Heart right ventricle (tissue), 16 donors: ENCODE measurements around the gene CLCN6. TPM values are rescaled to one million over a fixed set of nuclear protein-coding genes. Genes with fewer than 3 reads are reported as not detected.

Experiments
- ATAC-seq, 8 donors: fragments of 200-7000 bp; cut with Tn5 transposase; one replicate each; pipeline ENCODE4 v1.9.1; 2020; ENCODE audit warnings: mild to moderate bottlenecking in 8 of 8, moderate library complexity in 8 of 8, moderate number of reproducible peaks in 1 of 8
- DNase-seq, 2 donors: peaks; one replicate each; pipeline ENCODE4 v3.0.0-alpha.2; 2020
- H3K27ac ChIP-seq, 10 donors: fragments of 200-600 bp; sonication (generic) in 2 of 10; one replicate each; pipeline versions ENCODE4 v1.5.0 to v1.8.0; 2020 to 2022; ENCODE audit warnings: mild to moderate bottlenecking in 3 of 10
- H3K27me3 ChIP-seq, 7 donors: fragments of 200-600 bp; one replicate each; pipeline ENCODE4 v1.8.0; 2021 to 2022; ENCODE audit warnings: mild to moderate bottlenecking in 2 of 7
- H3K36me3 ChIP-seq, 9 donors: fragments of 200-600 bp; sonication (generic) in 1 of 9; one replicate each; pipeline versions ENCODE4 v1.5.0 to v1.8.0; 2020 to 2022; ENCODE audit warnings: mild to moderate bottlenecking in 2 of 9
- H3K4me1 ChIP-seq, 9 donors: fragments of 200-600 bp; sonication (generic) in 1 of 9; one replicate each; pipeline versions ENCODE4 v1.5.0 to v1.8.0; 2020 to 2022; ENCODE audit warnings: mild to moderate bottlenecking in 4 of 9
- H3K4me3 ChIP-seq, 10 donors: fragments of 200-600 bp; sonication (generic) in 2 of 10; one replicate each; pipeline versions ENCODE4 v1.5.0 to v1.8.0; 2020 to 2022; ENCODE audit warnings: mild to moderate bottlenecking in 7 of 10, moderate library complexity in 2 of 10
- H3K9me3 ChIP-seq, 11 donors: fragments of 200-600 bp in 10 of 11; sonication (generic) in 2 of 11; one replicate each; pipeline versions ENCODE4 v1.5.0 to v1.8.0; 2013 to 2022; ENCODE audit warnings: mild to moderate bottlenecking in 2 of 11, control low read depth in 1 of 11, moderate library complexity in 1 of 11
- CTCF ChIP-seq, 9 donors: fragments of 200-600 bp; sonication (generic) in 2 of 9; IDR thresholded peaks; one replicate each; pipeline versions ENCODE4 v1.5.0 to v1.8.0; 2021 to 2022; ENCODE audit warnings: antibody characterized with exemption in 9 of 9, mild to moderate bottlenecking in 5 of 9, moderate library complexity in 1 of 9
- WGBS, 2 donors: extraction: QIAGEN DNeasy Blood & Tissue Kit; methylation state at CpG; one replicate each; pipeline ENCODE4 v1.1.7; 2013; ENCODE audit warnings: inconsistent platforms in 1 of 2; 5-methylcytosine and 5-hydroxymethylcytosine counted together
- intact Hi-C, 10 donors: fragments of 100-400 bp; cut with DNase I; formaldehyde crosslinking; loops; one replicate each; pipeline versions ENCODE4 v1.11.1 to v1.14.2; 2022
- polyA plus RNA-seq, 2 donors: library from polyadenylated mRNA; stranded (reverse); fragments of 200-250 nt; gene quantifications; one replicate each; pipeline ENCODE4 v1.2.3, GENCODE V29; 2013
- total RNA-seq, 10 donors: library from RNA; stranded (reverse); fragmentation: NEBNext Ultra II Directional in 3 of 10; extraction: Animal tissue kit (Norgen Biotek cat#: 25700) in 3 of 10; gene quantifications; one replicate each; pipeline versions ENCODE4 v1.2.1 to v1.2.4, GENCODE V29; 2021 to 2023
- donor health status: Arrhythmogenic right ventricular cardiomyopathy.
- donor health status: ischemic (EF 13 %, LVEDD 7.1; RV severe dilation, severe dysfunction).
- donor health status: healthy with polysubstance abuse.
- donor health status: DM: no; HTN: yes; CAD: no.
- donor health status: DM: no; HTN: no; CAD: no.
- donor health status: ischemic (EF 25% LVEDD 6.9; RV normal size, moderate dysfunction).
- donor health status: ischemic (EF 25% LVEDD 5.7; RV mildly dilated, moderate dysfunction).
- donor health status: healthy.
- donor health status: DM: yes; HTN: yes; CAD: no.
- donor health status: Ischemic cardiomyopathy.
- donor health status: ischemic (EF 35%, LVEDD 5.7; RV mildly dilated, moderate dysfunction).
- donor health status: nonischemic (EF 11% LVEDD 7.7; RV severe dilation, severe dysfunction).
- donor health status: DM: yes; HTN: yes; CAD: no.
- donor health status: PGD.
- donor health status: ischemic (EF 29% LVEDD 5.4; RV normal size, mild dysfunction).
- donor health status: nonischemic (EF 23%, LVEDD 6.1; RV moderate dilation, normal function).

CLCN6 gene
- total and polyA plus RNA-seq, 12 donors, result 9.1 to 20.9 (median 16.2) TPM

GRCh38 chr1:11789126-11790067, 16.6 kb upstream of the CLCN6 start:
- H3K4me3 ChIP-seq, result no peak overlapping the region
- peak overlapping the region; percentile 92 to 99 (median 97) for H3K27ac ChIP-seq
- ATAC-seq (no peak), DNase-seq (no peak)
- H3K9me3 ChIP-seq, result no peaks in the 10 kb centered on the region
- H3K36me3 ChIP-seq, result peaks cover 0 to 59% (median 16%) of the 10 kb centered on the region in 9 donors
- intact Hi-C loops, result loop anchor here in 3 of 10 donors (2.0 to 5.0 kb wide), 3 partner anchors 15 to 93 kb away; partner anchors contain the start of genes AGTRAP (in 1 of the 3) and MTHFR (in 1 of the 3)
- 45 to 49% methylated on average over 13 of the region's 13 CpGs for WGBS, 2 donors
- H3K4me1 ChIP-seq, result peaks cover 59 to 99% (median 84%) of the 10 kb centered on the region in 9 donors
- TF ChIP-seq CTCF (IDR thresholded peaks at IDR 0.05), result no peak
- H3K27me3 ChIP-seq, result no peaks in the 10 kb centered on the region

- H3K27me3 ChIP-seq, result no peaks in the 10 kb centered on the region
- H3K4me3 ChIP-seq, result peak overlapping the region in 2 of 10 donors; percentile 15 to 20
- DNase-seq, result no peak
- WGBS, 2 donors, result 50 to 51% methylated on average over 20 of the region's 20 CpGs
- peaks cover 53 to 99% (median 85%) of the 10 kb centered on the region in 9 donors for H3K4me1 ChIP-seq
- H3K27ac ChIP-seq, result peak overlapping the region; percentile 92 to 99 (median 97)
- intact Hi-C loops, result loop anchor here in 2 of 10 donors (2.0 to 5.0 kb wide), 2 partner anchors 15 to 92 kb away; partner anchors contain the start of gene MTHFR (in 1 of the 2)
- H3K36me3 ChIP-seq, result peaks cover 0 to 68% (median 25%) of the 10 kb centered on the region in 9 donors
- peak in 2 of 8 donors; percentile 0 for ATAC-seq
- TF ChIP-seq CTCF (IDR thresholded peaks at IDR 0.05), result no peak
- no peaks in the 10 kb centered on the region for H3K9me3 ChIP-seq
Measured at GRCh38 chr1:11790101-11790879, 15.7 kb upstream of the CLCN6 start.

- H3K36me3 ChIP-seq, result peaks cover 0 to 76% (median 33%) of the 10 kb centered on the region in 9 donors
- DNase-seq, result peak; percentile 87 to 97
- intact Hi-C loops, result loop anchor here in 2 of 10 donors (2.0 to 5.0 kb wide), 2 partner anchors 14 to 91 kb away; partner anchors contain the start of gene MTHFR (in 1 of the 2)
- no peaks in the 10 kb centered on the region for H3K27me3 ChIP-seq
- WGBS, 2 donors, result 36 to 40% methylated on average over 19 of the region's 19 CpGs
- no peaks in the 10 kb centered on the region for H3K9me3 ChIP-seq
- peaks cover 58 to 99% (median 85%) of the 10 kb centered on the region in 9 donors for H3K4me1 ChIP-seq
- no peak for TF ChIP-seq CTCF (IDR thresholded peaks at IDR 0.05)
- H3K27ac ChIP-seq, result peak overlapping the region; percentile 92 to 99 (median 97)
- ATAC-seq, result peak; percentile 80 to 92 (median 88)
- H3K4me3 ChIP-seq, result peak overlapping the region in 2 of 10 donors; percentile 15 to 20
Measured at GRCh38 chr1:11790880-11791715, 14.9 kb upstream of the CLCN6 start.
